Measurements from ENCODE around the gene MLST8. TPM values are rescaled to one million over a fixed set of nuclear protein-coding genes. Genes with fewer than 3 reads are reported as not detected.

The MLST8 gene
- total RNA-seq, 3 donors from 2014 or later = 25.5 to 30.9 (median 29.8) TPM

- no peaks in the 10 kb centered on the region for H3K36me3 ChIP-seq (ENCODE audit: low read depth)
- no peaks in the 10 kb centered on the region for H3K9me3 ChIP-seq
- H3K4me3 ChIP-seq = no peak overlapping the region
- H3K4me1 ChIP-seq (ENCODE audit: low read depth) = no peaks in the 10 kb centered on the region
- no peak for ATAC-seq
- intact Hi-C loops (cut with DNase I, micrococcal nuclease) = no loop called here
- no peak for TF ChIP-seq CTCF (IDR thresholded peaks at IDR 0.05)
- no peak for DNase-seq
Observed at GRCh38 chr16:2170587-2171435, 34.4 kb upstream of the MLST8 start.

GRCh38 chr16:2171601-2172178 is 33.6 kb upstream of the MLST8 start:
- no peak for TF ChIP-seq CTCF (IDR thresholded peaks at IDR 0.05)
- ATAC-seq (no peak), DNase-seq (no peak)
- H3K36me3 ChIP-seq (ENCODE audit: low read depth) = peaks cover 3% of the 10 kb centered on the region
- H3K9me3 ChIP-seq = no peaks in the 10 kb centered on the region
- H3K4me1 ChIP-seq (ENCODE audit: low read depth) = no peaks in the 10 kb centered on the region
- H3K4me3 ChIP-seq = no peak overlapping the region
- intact Hi-C loops (cut with DNase I, micrococcal nuclease) = no loop called here

GRCh38 chr16:2172688-2173335 is 32.4 kb upstream of the MLST8 start:
- TF ChIP-seq CTCF (IDR thresholded peaks at IDR 0.05) = no peak
- Histone ChIP-seq H3K4me1 (ENCODE audit: low read depth) (no peaks in the 10 kb centered on the region), H3K4me3 (no peak overlapping the region), H3K9me3 (no peaks in the 10 kb centered on the region), H3K36me3 (ENCODE audit: low read depth) (peaks cover 3% of the 10 kb centered on the region)
- no peak for DNase-seq
- intact Hi-C loops (cut with DNase I, micrococcal nuclease) = no loop called here
- no peak for ATAC-seq

GRCh38 chr16:2173366-2173765 is 31.9 kb upstream of the MLST8 start:
- no peak overlapping the region for H3K4me3 ChIP-seq
- TF ChIP-seq CTCF (IDR thresholded peaks at IDR 0.05) = no peak
- intact Hi-C loops (cut with DNase I, micrococcal nuclease) = no loop called here
- H3K9me3 ChIP-seq = no peaks in the 10 kb centered on the region
- H3K36me3 ChIP-seq (ENCODE audit: low read depth) = peaks cover 3% of the 10 kb centered on the region
- H3K4me1 ChIP-seq (ENCODE audit: low read depth) = no peaks in the 10 kb centered on the region
- DNase-seq (no peak), ATAC-seq (no peak)

GRCh38 chr16:2173916-2174315 is 31.3 kb upstream of the MLST8 start:
- Histone ChIP-seq H3K36me3 (ENCODE audit: low read depth) (peaks cover 3% of the 10 kb centered on the region), H3K9me3 (no peaks in the 10 kb centered on the region), H3K4me1 (ENCODE audit: low read depth) (no peaks in the 10 kb centered on the region), H3K4me3 (no peak overlapping the region)
- intact Hi-C loops (cut with DNase I, micrococcal nuclease) = no loop called here
- TF ChIP-seq CTCF (IDR thresholded peaks at IDR 0.05) = no peak
- DNase-seq (no peak), ATAC-seq (no peak)

Data from mucosa of descending colon (tissue), 3 donors.